Lower leg skin (tissue), 4 donors: Measurements from ENCODE around the gene CENPP. TPM values are rescaled to one million over a fixed set of nuclear protein-coding genes. Genes with fewer than 3 reads are reported as not detected.
A peak's percentile ranks its signal among the peaks of the same experiment; 100 is the strongest.

Experiments used
- DNase-seq, 2 donors: peaks; one replicate each; pipeline ENCODE4 v3.0.0-alpha.2; 2019; ENCODE audit warnings: low spot score in 2 of 2
- H3K4me3 ChIP-seq: fragments of 200-600 bp; sonication (generic); 2 replicates; pipeline ENCODE4 v1.5.1; 2017; ENCODE audit warnings: mild to moderate bottlenecking, low read depth; ENCODE audit not compliant: poor library complexity, severe bottlenecking
- CTCF ChIP-seq, 3 donors: fragments of 450-650 bp; IDR thresholded peaks; one replicate each; pipeline ENCODE4 v1.5.1; 2016; ENCODE audit warnings: antibody characterized with exemption in 3 of 3, mild to moderate bottlenecking in 3 of 3, moderate library complexity in 2 of 3
- POLR2A ChIP-seq, 2 donors: fragments of 450-650 bp; IDR thresholded peaks; one replicate each; pipeline ENCODE4 v1.6.1; 2016 to 2017; ENCODE audit warnings: antibody characterized with exemption in 2 of 2, mild to moderate bottlenecking in 1 of 2, moderate library complexity in 1 of 2
- WGBS, 2 donors: methylation state at CpG; one replicate each; pipeline ENCODE4 v1.1.5; 2018; 5-methylcytosine and 5-hydroxymethylcytosine counted together
- intact Hi-C: fragments of 100-400 bp; cut with DNase I; formaldehyde crosslinking; loops from one replicate; pipeline ENCODE4 v1.15.0; 2023; ENCODE audit warnings: low total_unique reads
- total RNA-seq, 4 donors: library from RNA; depleted of rRNA; stranded (reverse); fragments of >200 nt; gene quantifications; one replicate each; pipeline ENCODE4 v1.1.0, GENCODE V29; 2016

The CENPP gene
- total RNA-seq, 4 donors from 2014 or later, result 7.8 to 28.8 (median 12.2) TPM

- DNase-seq, result no peak
- 70 to 72% methylated on average over 1 of the region's 1 CpG for WGBS, 2 donors
- no peak overlapping the region for H3K4me3 ChIP-seq
- intact Hi-C loops, result no loop called here
- no peak for TF ChIP-seq CTCF (IDR thresholded peaks at IDR 0.05)
- TF ChIP-seq POLR2A (IDR thresholded peaks at IDR 0.05), result no peak
Measured at GRCh38 chr9:92402360-92402759, 76.6 kb downstream of the CENPP start.

GRCh38 chr9:92402826-92403745 lies 77.3 kb downstream of the CENPP start:
- no peak overlapping the region for H3K4me3 ChIP-seq
- intact Hi-C loops, result no loop called here
- TF ChIP-seq CTCF (IDR thresholded peaks at IDR 0.05), result no peak
- no peak for TF ChIP-seq POLR2A (IDR thresholded peaks at IDR 0.05)
- DNase-seq, result no peak
- whole genome bisulfite sequencing, 2 donors, result 51 to 61% methylated on average over 5 of the region's 5 CpGs

- no peak for DNase-seq
- no peak within 1 kb of the TSS for H3K4me3 ChIP-seq
- 62% methylated on average over 5 of the region's 5 CpGs for WGBS, 2 donors
- intact Hi-C loops, result no loop called here
- no peak for TF ChIP-seq POLR2A (IDR thresholded peaks at IDR 0.05)
- no peak for TF ChIP-seq CTCF (IDR thresholded peaks at IDR 0.05)
Measured at GRCh38 chr9:92404042-92404836, 78.5 kb downstream of the CENPP start, which contains the start of gene OGN. Gene OGN (minus strand): TSS chr9:92404578. CDS start chr9:92403407, 1,171 bp downstream.

GRCh38 chr9:92405818-92406217 lies 80.1 kb downstream of the CENPP start:
- intact Hi-C loops, result no loop called here
- no peak for TF ChIP-seq POLR2A (IDR thresholded peaks at IDR 0.05)
- TF ChIP-seq CTCF (IDR thresholded peaks at IDR 0.05), result no peak
- 58 to 67% methylated on average over 4 of the region's 4 CpGs for WGBS, 2 donors
- no peak for DNase-seq
- no peak overlapping the region for H3K4me3 ChIP-seq

GRCh38 chr9:92406477-92406876 lies 80.7 kb downstream of the CENPP start:
- intact Hi-C loops, result no loop called here
- TF ChIP-seq POLR2A (IDR thresholded peaks at IDR 0.05) (no peak), CTCF (IDR thresholded peaks at IDR 0.05) (no peak)
- 34 to 65% methylated on average over 3 of the region's 3 CpGs for WGBS, 2 donors
- DNase-seq, result peak in 1 of 2 donors; percentile 52
- H3K4me3 ChIP-seq, result no peak overlapping the region
